ENCODE measurements around the gene GATA2. TPM values are rescaled to one million over a fixed set of nuclear protein-coding genes. Genes with fewer than 3 reads are reported as not detected.

The GATA2 gene
- total RNA-seq, 1 experiment from 2014 or later, result 74.6 TPM

DNA sequence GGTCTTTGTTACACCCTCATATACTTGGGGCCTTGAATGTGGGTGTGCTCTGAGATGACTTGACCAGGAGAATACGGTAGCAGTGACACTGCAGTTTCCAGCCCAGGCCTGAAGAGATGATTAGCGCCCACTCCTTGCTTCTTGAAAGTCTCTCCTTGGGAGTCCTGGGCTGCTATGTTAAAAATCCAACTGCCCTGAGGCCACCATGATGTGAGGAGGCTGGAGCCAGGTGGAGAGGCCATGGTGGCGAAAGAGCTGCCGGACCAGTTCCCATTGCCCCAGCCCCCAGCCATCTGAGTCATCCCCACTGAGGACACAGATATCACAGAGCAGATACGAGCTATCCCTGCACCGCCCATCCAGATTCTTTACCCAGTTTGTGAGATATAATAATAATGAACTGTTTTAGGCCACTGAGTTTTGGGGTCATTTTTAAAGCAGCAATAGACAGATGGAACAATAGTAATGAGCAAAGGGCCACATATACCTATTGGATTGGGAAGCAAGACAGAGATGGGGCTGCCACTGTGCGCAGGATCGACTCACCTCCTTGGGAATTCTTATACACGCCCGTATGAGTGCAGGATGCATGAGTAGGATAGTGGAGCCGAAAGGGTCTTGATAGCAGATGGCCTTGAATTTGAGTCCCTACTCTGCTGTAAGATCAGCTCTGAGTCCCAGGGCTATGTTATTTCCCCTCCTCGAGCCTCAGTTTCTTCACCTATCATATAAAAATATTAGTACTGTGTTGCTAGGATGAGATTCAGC is 12.1 kb upstream of the GATA2 start:
- intact Hi-C loops (cut with micrococcal nuclease; ENCODE audit: unreplicated experiment), result loop anchor here (5.0 kb wide), 2 partner anchors 77 to 333 kb away; no protein-coding TSS in a partner anchor
- Histone ChIP-seq H3K4me1 (ENCODE audit: control insufficient read depth, insufficient read depth, low read length) (no peaks in the 10 kb centered on the region), H3K27me3 (ENCODE audit: control insufficient read depth, insufficient read depth, low read length) (peaks cover 3% of the 10 kb centered on the region; the same call in 1 of the 2 replicates), H3K36me3 (ENCODE audit: control insufficient read depth, insufficient read depth, low read length) (no peaks in the 10 kb centered on the region), H3K4me3 (ENCODE audit: low read depth in 2 of 2, low read length in 2 of 2) (no peak overlapping the region), H3K27ac (ENCODE audit: low read length) (no peak overlapping the region), H3K9me3 (ENCODE audit: control insufficient read depth, insufficient read depth, low read depth, low read length) (no peaks in the 10 kb centered on the region)
- no peak for TF ChIP-seq TCF7L2 (IDR thresholded peaks at IDR 0.05; ENCODE audit: low read depth, low read length)
- TF ChIP-seq REST (IDR thresholded peaks at IDR 0.05; ENCODE audit: insufficient read depth in 1 of 2, low read depth in 2 of 2, low read length in 1 of 2), result no peak
- no peak for TF ChIP-seq POLR2AphosphoS5 (IDR thresholded peaks at IDR 0.05; ENCODE audit: low read depth, low read length)
- no peak for TF ChIP-seq SIN3A (IDR thresholded peaks at IDR 0.05; ENCODE audit: borderline replicate concordance, insufficient read depth, low read depth, low read length)
- TF ChIP-seq, protein P1, sequence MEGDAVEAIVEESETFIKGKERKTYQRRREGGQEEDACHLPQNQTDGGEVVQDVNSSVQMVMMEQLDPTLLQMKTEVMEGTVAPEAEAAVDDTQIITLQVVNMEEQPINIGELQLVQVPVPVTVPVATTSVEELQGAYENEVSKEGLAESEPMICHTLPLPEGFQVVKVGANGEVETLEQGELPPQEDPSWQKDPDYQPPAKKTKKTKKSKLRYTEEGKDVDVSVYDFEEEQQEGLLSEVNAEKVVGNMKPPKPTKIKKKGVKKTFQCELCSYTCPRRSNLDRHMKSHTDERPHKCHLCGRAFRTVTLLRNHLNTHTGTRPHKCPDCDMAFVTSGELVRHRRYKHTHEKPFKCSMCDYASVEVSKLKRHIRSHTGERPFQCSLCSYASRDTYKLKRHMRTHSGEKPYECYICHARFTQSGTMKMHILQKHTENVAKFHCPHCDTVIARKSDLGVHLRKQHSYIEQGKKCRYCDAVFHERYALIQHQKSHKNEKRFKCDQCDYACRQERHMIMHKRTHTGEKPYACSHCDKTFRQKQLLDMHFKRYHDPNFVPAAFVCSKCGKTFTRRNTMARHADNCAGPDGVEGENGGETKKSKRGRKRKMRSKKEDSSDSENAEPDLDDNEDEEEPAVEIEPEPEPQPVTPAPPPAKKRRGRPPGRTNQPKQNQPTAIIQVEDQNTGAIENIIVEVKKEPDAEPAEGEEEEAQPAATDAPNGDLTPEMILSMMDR (IDR thresholded peaks at IDR 0.05), result no peak
- ChIA-PET CTCF (interaction anchor here (0.6 kb wide), 1 partner anchor 91 kb away, joined by 6 read pairs; no protein-coding TSS in a partner anchor), POLR2A (no interaction called here)
- ATAC-seq (no peak), DNase-seq (ENCODE audit: low read depth, low spot score) (no peak)
- in situ Hi-C loops (cut with HindIII; ENCODE audit: low pct_unique_long_range_greater_than_20kb, low sequenced_read_pairs), result no loop called here
- BruUV-seq (replicated peaks), result no TSS peak

- ChIA-PET POLR2A (no interaction called here), CTCF (no interaction called here)
- Histone ChIP-seq H3K4me3 (ENCODE audit: low read depth in 2 of 2, low read length in 2 of 2) (no peak overlapping the region), H3K9me3 (ENCODE audit: control insufficient read depth, insufficient read depth, low read depth, low read length) (no peaks in the 10 kb centered on the region), H3K4me1 (ENCODE audit: control insufficient read depth, insufficient read depth, low read length) (no peaks in the 10 kb centered on the region), H3K36me3 (ENCODE audit: control insufficient read depth, insufficient read depth, low read length) (no peaks in the 10 kb centered on the region), H3K27me3 (ENCODE audit: control insufficient read depth, insufficient read depth, low read length) (peaks cover 3% of the 10 kb centered on the region; the same call in 1 of the 2 replicates), H3K27ac (ENCODE audit: low read length) (no peak overlapping the region)
- intact Hi-C loops (cut with micrococcal nuclease; ENCODE audit: unreplicated experiment), result loop anchor here (5.0 kb wide), 2 partner anchors 78 to 332 kb away; no protein-coding TSS in a partner anchor
- ATAC-seq (no peak), DNase-seq (ENCODE audit: low read depth, low spot score) (no peak)
- TF ChIP-seq REST (IDR thresholded peaks at IDR 0.05; ENCODE audit: insufficient read depth in 1 of 2, low read depth in 2 of 2, low read length in 1 of 2) (no peak), TCF7L2 (IDR thresholded peaks at IDR 0.05; ENCODE audit: low read depth, low read length) (no peak), SIN3A (IDR thresholded peaks at IDR 0.05; ENCODE audit: borderline replicate concordance, insufficient read depth, low read depth, low read length) (no peak), POLR2AphosphoS5 (IDR thresholded peaks at IDR 0.05; ENCODE audit: low read depth, low read length) (no peak)
- TF ChIP-seq, protein P1 (IDR thresholded peaks at IDR 0.05), result no peak
- no TSS peak for BruUV-seq (replicated peaks)
- in situ Hi-C loops (cut with HindIII; ENCODE audit: low pct_unique_long_range_greater_than_20kb, low sequenced_read_pairs), result no loop called here
These were observed 11.5 kb upstream of the GATA2 start for GRCh38 chr3:128504533-128504915.

Data from Panc1 (cell line).